ENCODE data around the gene ADCY5.

The ADCY5 gene

GRCh38 chr3:123281406-123281805 lies 167.5 kb downstream of the ADCY5 start:
- H3K27ac ChIP-seq (ENCODE audit: extremely low read depth, low read depth, low read length) = no peak overlapping the region
- ChIA-PET POLR2A (no interaction called here), CTCF (interaction anchor here (0.9 kb wide), 1 partner anchor 9 kb away, joined by 4 read pairs; no protein-coding TSS in a partner anchor)
- no peak overlapping the region for H3K4me3 ChIP-seq (ENCODE audit: low read depth, low read length)
- H3K9me3 ChIP-seq (ENCODE audit: control insufficient read depth, insufficient read depth, low read depth, low read length) = no peaks in the 10 kb centered on the region
- TF ChIP-seq ZNF768 (tag by site-specific recombination; IDR thresholded peaks at IDR 0.05) = peak; percentile 49; the same call in 1 of the 2 replicates
- no peak for TF ChIP-seq ZNF112 (tag by site-specific recombination; IDR thresholded peaks at IDR 0.05)
- no peak for TF ChIP-seq ZNF23 (tag by site-specific recombination; IDR thresholded peaks at IDR 0.05; ENCODE audit: borderline replicate concordance)
- no peaks in the 10 kb centered on the region for H3K36me3 ChIP-seq (ENCODE audit: control insufficient read depth in 2 of 2, insufficient read depth in 1 of 2, low read length in 2 of 2)
- no peaks in the 10 kb centered on the region for H3K4me1 ChIP-seq (ENCODE audit: control insufficient read depth, insufficient read depth, low read length)

- TF ChIP-seq ZNF239 (tag by site-specific recombination; IDR thresholded peaks at IDR 0.05) (no peak), KLF10 (tag by site-specific recombination; IDR thresholded peaks at IDR 0.05) (no peak), GLI2 (tag by site-specific recombination; IDR thresholded peaks at IDR 0.05; ENCODE audit: borderline replicate concordance, low read depth) (no peak), ZSCAN18 (tag by site-specific recombination; IDR thresholded peaks at IDR 0.05) (no peak), ZNF791 (tag by site-specific recombination; IDR thresholded peaks at IDR 0.05) (no peak), ZNF175 (tag by site-specific recombination; IDR thresholded peaks at IDR 0.05) (no peak), ZEB2 (tag by site-specific recombination; IDR thresholded peaks at IDR 0.05) (no peak), SETDB1 (IDR thresholded peaks at IDR 0.05; ENCODE audit: insufficient read length, low read length) (no peak), ZNF366 (tag by site-specific recombination; conservative IDR thresholded peaks at IDR 0.05) (no peak), ZNF768 (tag by site-specific recombination; IDR thresholded peaks at IDR 0.05) (no peak), ZNF76 (tag by site-specific recombination; IDR thresholded peaks at IDR 0.05; ENCODE audit: borderline replicate concordance, low read depth) (no peak), ZNF645 (tag by site-specific recombination; IDR thresholded peaks at IDR 0.05) (no peak), ZNF529 (tag by site-specific recombination; IDR thresholded peaks at IDR 0.05; ENCODE audit: insufficient replicate concordance) (no peak)
- Histone ChIP-seq H3K4me3 (ENCODE audit: low read depth, low read length) (no peak overlapping the region), H3K9me3 (ENCODE audit: control insufficient read depth, insufficient read depth, low read depth, low read length) (no peaks in the 10 kb centered on the region), H3K4me1 (ENCODE audit: control insufficient read depth, insufficient read depth, low read length) (no peaks in the 10 kb centered on the region), H3K27ac (ENCODE audit: extremely low read depth, low read depth, low read length) (no peak overlapping the region), H3K36me3 (ENCODE audit: control insufficient read depth in 2 of 2, insufficient read depth in 1 of 2, low read length in 2 of 2) (no peaks in the 10 kb centered on the region)
- POLR2A ChIA-PET = no interaction called here
- CTCF ChIA-PET = no interaction called here
These were observed 169.8 kb downstream of the ADCY5 start for GRCh38 chr3:123279121-123279520.

GRCh38 chr3:123278446-123278845 lies 170.4 kb downstream of the ADCY5 start:
- no peaks in the 10 kb centered on the region for H3K9me3 ChIP-seq (ENCODE audit: control insufficient read depth, insufficient read depth, low read depth, low read length)
- no peaks in the 10 kb centered on the region for H3K36me3 ChIP-seq (ENCODE audit: control insufficient read depth in 2 of 2, insufficient read depth in 1 of 2, low read length in 2 of 2)
- no peaks in the 10 kb centered on the region for H3K4me1 ChIP-seq (ENCODE audit: control insufficient read depth, insufficient read depth, low read length)
- ChIA-PET POLR2A (no interaction called here), CTCF (no interaction called here)
- no peak overlapping the region for H3K27ac ChIP-seq (ENCODE audit: extremely low read depth, low read depth, low read length)
- TF ChIP-seq ZNF529 (tag by site-specific recombination; IDR thresholded peaks at IDR 0.05; ENCODE audit: insufficient replicate concordance) (no peak), ZSCAN30 (tag by site-specific recombination; IDR thresholded peaks at IDR 0.05) (no peak), HOXC10 (CRISPR knock-in tag; IDR thresholded peaks at IDR 0.05) (no peak), ZNF184 (tag by site-specific recombination; IDR thresholded peaks at IDR 0.05) (no peak), ZNF16 (tag by site-specific recombination; IDR thresholded peaks at IDR 0.05; ENCODE audit: low read depth) (no peak), ELK4 (IDR thresholded peaks at IDR 0.05; ENCODE audit: borderline replicate concordance, low read depth, low read length) (no peak), SP2 (tag by site-specific recombination; IDR thresholded peaks at IDR 0.05) (no peak), ZNF768 (tag by site-specific recombination; IDR thresholded peaks at IDR 0.05) (no peak), ZNF140 (tag by site-specific recombination; IDR thresholded peaks at IDR 0.05) (no peak), ZNF549 (tag by site-specific recombination; IDR thresholded peaks at IDR 0.05) (no peak), ZNF548 (tag by site-specific recombination; IDR thresholded peaks at IDR 0.05) (no peak), ZSCAN23 (tag by site-specific recombination; IDR thresholded peaks at IDR 0.05) (no peak)
- no peak overlapping the region for H3K4me3 ChIP-seq (ENCODE audit: low read depth, low read length)
